ENCODE data around the gene EXOC5. TPM values are rescaled to one million over a fixed set of nuclear protein-coding genes. Genes with fewer than 3 reads are reported as not detected.

The EXOC5 gene
- total RNA-seq, 1 donor from 2014 or later: 66.3 TPM

- no peak overlapping the region for H3K27ac ChIP-seq
- no peaks in the 10 kb centered on the region for H3K36me3 ChIP-seq
- no peak overlapping the region for H3K4me3 ChIP-seq
- TF ChIP-seq, protein P1, sequence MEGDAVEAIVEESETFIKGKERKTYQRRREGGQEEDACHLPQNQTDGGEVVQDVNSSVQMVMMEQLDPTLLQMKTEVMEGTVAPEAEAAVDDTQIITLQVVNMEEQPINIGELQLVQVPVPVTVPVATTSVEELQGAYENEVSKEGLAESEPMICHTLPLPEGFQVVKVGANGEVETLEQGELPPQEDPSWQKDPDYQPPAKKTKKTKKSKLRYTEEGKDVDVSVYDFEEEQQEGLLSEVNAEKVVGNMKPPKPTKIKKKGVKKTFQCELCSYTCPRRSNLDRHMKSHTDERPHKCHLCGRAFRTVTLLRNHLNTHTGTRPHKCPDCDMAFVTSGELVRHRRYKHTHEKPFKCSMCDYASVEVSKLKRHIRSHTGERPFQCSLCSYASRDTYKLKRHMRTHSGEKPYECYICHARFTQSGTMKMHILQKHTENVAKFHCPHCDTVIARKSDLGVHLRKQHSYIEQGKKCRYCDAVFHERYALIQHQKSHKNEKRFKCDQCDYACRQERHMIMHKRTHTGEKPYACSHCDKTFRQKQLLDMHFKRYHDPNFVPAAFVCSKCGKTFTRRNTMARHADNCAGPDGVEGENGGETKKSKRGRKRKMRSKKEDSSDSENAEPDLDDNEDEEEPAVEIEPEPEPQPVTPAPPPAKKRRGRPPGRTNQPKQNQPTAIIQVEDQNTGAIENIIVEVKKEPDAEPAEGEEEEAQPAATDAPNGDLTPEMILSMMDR (IDR thresholded peaks at IDR 0.05): no peak
- ATAC-seq (no peak), DNase-seq (no peak)
- H3K4me1 ChIP-seq: no peaks in the 10 kb centered on the region
- intact Hi-C loops (cut with DNase I): no loop called here
- no peaks in the 10 kb centered on the region for H3K27me3 ChIP-seq
- no peaks in the 10 kb centered on the region for H3K9me3 ChIP-seq
Measured at GRCh38 chr14:57153286-57153685, 115.4 kb downstream of the EXOC5 start.

Other genes starting within 250 kb of the EXOC5 start
- gene AP5M1, start 66 bp upstream of the EXOC5 start, total RNA-seq: 38.8 TPM
- gene NAA30, start 121.7 kb upstream of the EXOC5 start, total RNA-seq: 12.1 TPM
- gene CCDC198, start 225.0 kb upstream of the EXOC5 start, total RNA-seq: not detected

Measured in upper lobe of right lung (tissue), 1 donor.